Keratinocyte (primary cell): ENCODE data around the gene SLC16A14. TPM values are rescaled to one million over a fixed set of nuclear protein-coding genes. Genes with fewer than 3 reads are reported as not detected.

Experiments
- DNase-seq: peaks from one replicate; pipeline ENCODE4 v3.0.0-alpha.2; 2011; ENCODE audit warnings: low read depth, missing footprints, low spot score
- FAIRE-seq: peaks from 2 replicates; lab custom pipeline; 2011; peaks lifted over from hg19 to GRCh38; lab: Jason Lieb, UNC
- H2AFZ ChIP-seq: 2 replicates; pipeline ENCODE4 v1.6.0; 2012; ENCODE audit warnings: low read length, control low read depth, inconsistent platforms; ENCODE audit not compliant: control insufficient read depth
- H3K27ac ChIP-seq: 2 replicates; pipeline ENCODE4 v1.5.1; 2011; ENCODE audit warnings: low read length; ENCODE audit not compliant: control insufficient read depth, insufficient read depth
- H3K27me3 ChIP-seq: 3 replicates; pipeline ENCODE4 v1.6.0; 2011; ENCODE audit warnings: low read length; ENCODE audit not compliant: control insufficient read depth, insufficient read depth; ENCODE audit errors: extremely low read depth
- H3K36me3 ChIP-seq, 2 experiments: 2 replicates in 1 of 2; 3 replicates in 1 of 2; pipeline ENCODE4 v1.5.1; 2011; ENCODE audit warnings: low read length in 2 of 2, mild to moderate bottlenecking in 1 of 2; ENCODE audit not compliant: control insufficient read depth in 2 of 2, insufficient read depth in 2 of 2; ENCODE audit errors: extremely low read depth in 1 of 2
- H3K4me1 ChIP-seq: 3 replicates; pipeline ENCODE4 v1.5.1; 2011; ENCODE audit warnings: low read length; ENCODE audit not compliant: control insufficient read depth, insufficient read depth; ENCODE audit errors: extremely low read depth
- H3K4me2 ChIP-seq: 3 replicates; pipeline ENCODE4 v1.6.0; 2011; ENCODE audit warnings: low read depth, low read length; ENCODE audit not compliant: control insufficient read depth, insufficient read depth; ENCODE audit errors: extremely low read depth
- H3K4me3 ChIP-seq, 3 experiments: fragments of 200-600 bp in 1 of 3; sonication (generic) in 1 of 3; 2 replicates in 2 of 3; 3 replicates in 1 of 3; pipeline ENCODE4 v1.5.1; 2011 to 2016; ENCODE audit warnings: low read length in 3 of 3, mild to moderate bottlenecking in 3 of 3, control low read depth in 2 of 3, inconsistent platforms in 1 of 3, low read depth in 1 of 3, mixed read lengths in 1 of 3, mixed run types in 1 of 3, moderate library complexity in 1 of 3; ENCODE audit not compliant: control insufficient read depth in 2 of 3, insufficient read depth in 2 of 3; ENCODE audit errors: extremely low read depth in 1 of 3
- H3K79me2 ChIP-seq: 2 replicates; pipeline ENCODE4 v1.6.0; 2012; ENCODE audit warnings: low read length; ENCODE audit not compliant: control insufficient read depth, insufficient read depth
- H3K9ac ChIP-seq: 3 replicates; pipeline ENCODE4 v1.6.0; 2011; ENCODE audit warnings: low read length; ENCODE audit not compliant: control insufficient read depth, insufficient read depth; ENCODE audit errors: extremely low read depth
- H3K9me1 ChIP-seq: 3 replicates; pipeline ENCODE4 v1.6.0; 2011; ENCODE audit warnings: low read length; ENCODE audit not compliant: control insufficient read depth, insufficient read depth; ENCODE audit errors: extremely low read depth
- H3K9me3 ChIP-seq: 2 replicates; pipeline ENCODE4 v1.5.1; 2012; ENCODE audit warnings: low read depth, low read length; ENCODE audit not compliant: control insufficient read depth
- H4K20me1 ChIP-seq: 3 replicates; pipeline ENCODE4 v1.6.0; 2011; ENCODE audit warnings: low read length; ENCODE audit not compliant: control insufficient read depth, insufficient read depth; ENCODE audit errors: extremely low read depth
- EZH2 ChIP-seq: IDR thresholded peaks from one replicate; pipeline ENCODE4 v1.6.1; 2012; ENCODE audit warnings: inconsistent platforms, mild to moderate bottlenecking, low read length, moderate library complexity
- dilution Hi-C: fragments of 300-500 bp; cut with MboI; formaldehyde crosslinking; loops from one replicate; pipeline ENCODE4 v1.7.0; 2020; ENCODE audit warnings: low sequenced_read_pairs; ENCODE audit not compliant: extremely low pct_ligation_motif_present
- polyA plus RNA-seq, 5 experiments: library from polyadenylated mRNA; depleted of rRNA in 3 of 5; stranded (reverse) in 3 of 5; stranded (forward) in 1 of 5; unstranded in 1 of 5; fragments of >200 nt; gene quantifications; 1 replicate in 1 of 5; 2 replicates in 3 of 5; 3 replicates in 1 of 5; pipeline versions ENCODE4 v1.2.1 to v1.2.3, GENCODE V29; 2011 to 2012; ENCODE audit warnings: missing spikeins in 2 of 5, low read depth in 1 of 5, low replicate concordance in 1 of 5
- TF ChIP-seq, protein P1 (sequence below), 3 experiments: IDR thresholded peaks in 1 of 3; conservative IDR thresholded peaks in 1 of 3; optimal IDR thresholded peaks in 1 of 3; 2 replicates in 2 of 3; 3 replicates in 1 of 3; pipeline versions ENCODE3 to v1.5.1; 2011; ENCODE audit warnings: low read length in 3 of 3, mild to moderate bottlenecking in 3 of 3, moderate library complexity in 2 of 3, control low read depth in 1 of 3, inconsistent platforms in 1 of 3; ENCODE audit not compliant: insufficient read depth in 2 of 3; ENCODE audit errors: extremely low read depth in 1 of 3

The SLC16A14 gene
- polyA plus RNA-seq, 1 donor (not counting 4 experiments of a cell fraction or from before 2014, with no cell fraction given), result 0.97 TPM

DNA sequence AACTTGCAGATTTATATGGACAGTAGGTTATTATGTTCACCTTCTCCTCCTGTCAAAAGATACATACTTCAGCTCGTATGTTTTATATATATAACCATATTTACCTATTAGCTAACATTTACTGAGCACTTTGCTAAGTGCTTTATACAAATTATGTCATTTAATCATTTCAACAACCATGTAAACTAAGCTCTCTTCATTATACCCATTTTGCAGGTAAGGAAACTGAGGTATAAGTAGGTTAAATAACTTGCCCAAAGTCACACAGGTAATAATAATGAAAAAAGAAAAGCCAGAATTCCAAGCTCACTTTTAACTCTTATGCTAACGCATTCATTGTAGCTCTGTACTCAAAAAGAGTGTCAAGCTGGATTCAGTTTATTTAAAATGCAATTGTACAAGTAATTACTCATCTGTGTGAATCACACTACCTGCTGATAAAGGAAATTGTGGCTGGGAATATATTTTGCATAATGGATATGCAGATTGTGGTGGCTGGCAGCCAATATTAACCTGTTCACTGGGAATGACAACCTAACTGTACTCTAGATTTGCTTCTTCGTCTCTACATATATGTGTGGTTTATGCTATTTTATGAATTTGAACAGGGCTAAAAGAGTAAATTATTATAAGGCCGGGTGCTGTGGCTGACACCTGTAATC is 20.6 kb downstream of the SLC16A14 start:
- dilution Hi-C loops, result no loop called here

DNA sequence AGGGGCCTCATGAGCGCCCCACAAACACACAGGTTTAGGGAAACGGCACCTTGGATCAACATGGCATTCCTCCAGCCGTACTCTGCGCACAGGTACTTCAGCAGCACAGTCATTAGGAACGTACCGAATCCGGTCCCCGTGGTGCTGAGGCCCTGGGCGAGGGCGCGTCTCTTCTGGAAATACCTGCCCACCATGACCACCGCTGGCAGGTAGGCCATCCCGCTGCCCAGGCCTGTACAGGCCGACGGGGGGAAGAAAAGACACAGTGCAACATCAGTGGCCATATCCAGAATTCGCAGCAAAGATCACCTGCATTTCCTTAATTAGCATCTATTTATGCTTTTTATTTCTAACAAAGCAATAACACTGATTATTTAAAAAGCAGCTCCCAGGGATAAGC is 22.2 kb downstream of the SLC16A14 start:
- Histone ChIP-seq H3K36me3 (no peaks in the 10 kb centered on the region), H3K9ac (no peak overlapping the region), H4K20me1 (no peaks in the 10 kb centered on the region), H2AFZ (no peak overlapping the region), H3K27ac (no peak overlapping the region), H3K9me1 (no peaks in the 10 kb centered on the region), H3K4me3 (no peak overlapping the region), H3K27me3 (no peaks in the 10 kb centered on the region), H3K79me2 (no peaks in the 10 kb centered on the region), H3K9me3 (no peaks in the 10 kb centered on the region), H3K4me1 (peaks cover 3% of the 10 kb centered on the region), H3K4me2 (no peak overlapping the region)
- dilution Hi-C loops, result no loop called here
- no peak for FAIRE-seq
- no peak for DNase-seq
- TF ChIP-seq EZH2, result no peak
- TF ChIP-seq, protein P1, sequence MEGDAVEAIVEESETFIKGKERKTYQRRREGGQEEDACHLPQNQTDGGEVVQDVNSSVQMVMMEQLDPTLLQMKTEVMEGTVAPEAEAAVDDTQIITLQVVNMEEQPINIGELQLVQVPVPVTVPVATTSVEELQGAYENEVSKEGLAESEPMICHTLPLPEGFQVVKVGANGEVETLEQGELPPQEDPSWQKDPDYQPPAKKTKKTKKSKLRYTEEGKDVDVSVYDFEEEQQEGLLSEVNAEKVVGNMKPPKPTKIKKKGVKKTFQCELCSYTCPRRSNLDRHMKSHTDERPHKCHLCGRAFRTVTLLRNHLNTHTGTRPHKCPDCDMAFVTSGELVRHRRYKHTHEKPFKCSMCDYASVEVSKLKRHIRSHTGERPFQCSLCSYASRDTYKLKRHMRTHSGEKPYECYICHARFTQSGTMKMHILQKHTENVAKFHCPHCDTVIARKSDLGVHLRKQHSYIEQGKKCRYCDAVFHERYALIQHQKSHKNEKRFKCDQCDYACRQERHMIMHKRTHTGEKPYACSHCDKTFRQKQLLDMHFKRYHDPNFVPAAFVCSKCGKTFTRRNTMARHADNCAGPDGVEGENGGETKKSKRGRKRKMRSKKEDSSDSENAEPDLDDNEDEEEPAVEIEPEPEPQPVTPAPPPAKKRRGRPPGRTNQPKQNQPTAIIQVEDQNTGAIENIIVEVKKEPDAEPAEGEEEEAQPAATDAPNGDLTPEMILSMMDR (optimal IDR thresholded peaks at IDR 0.05 in 1 of 3, IDR thresholded peaks at IDR 0.05 in 1 of 3, conservative IDR thresholded peaks at IDR 0.05 in 1 of 3; ENCODE audit: extremely low read depth in 1 of 3, insufficient read depth in 2 of 3, low read length in 3 of 3), result no peak

More for the DNA sequence above, 20.6 kb downstream of the SLC16A14 start:
- no peaks in the 10 kb centered on the region for H3K27me3 ChIP-seq
- no peaks in the 10 kb centered on the region for H3K36me3 ChIP-seq
- no peak overlapping the region for H3K27ac ChIP-seq
- no peaks in the 10 kb centered on the region for H3K9me3 ChIP-seq
- FAIRE-seq (peak; percentile 55), DNase-seq (no peak)
- H3K4me1 ChIP-seq, result peaks cover 3% of the 10 kb centered on the region
- no peak overlapping the region for H2AFZ ChIP-seq
- H3K79me2 ChIP-seq, result no peaks in the 10 kb centered on the region
- no peaks in the 10 kb centered on the region for H4K20me1 ChIP-seq
- TF ChIP-seq, protein P1 (optimal IDR thresholded peaks at IDR 0.05 in 1 of 3, IDR thresholded peaks at IDR 0.05 in 1 of 3, conservative IDR thresholded peaks at IDR 0.05 in 1 of 3; ENCODE audit: extremely low read depth in 1 of 3, insufficient read depth in 2 of 3, low read length in 3 of 3), result no peak
- no peak for TF ChIP-seq EZH2
- H3K4me2 ChIP-seq, result no peak overlapping the region
- no peak overlapping the region for H3K4me3 ChIP-seq
- no peak overlapping the region for H3K9ac ChIP-seq
- H3K9me1 ChIP-seq, result no peaks in the 10 kb centered on the region
